GM13976 (cell line): ENCODE results near the gene PDLIM5.
"Not testable (repeated sequence)": the region's sequence is repeated elsewhere in the genome, so short reads cannot be mapped to it uniquely, and the experiment has no call there.

ENCODE experiments used
- DNase-seq: peaks from one replicate; pipeline ENCODE4 v3.0.0; 2012; ENCODE audit warnings: low spot score
- in situ Hi-C: fragments of 300-500 bp; cut with MboI; formaldehyde crosslinking; loops from one replicate; pipeline ENCODE4 v1.12.0; 2022; ENCODE audit warnings: low sequenced_read_pairs, mixed read lengths, inconsistent platforms; ENCODE audit not compliant: unreplicated experiment
- TF ChIP-seq, protein P1 (sequence below): IDR thresholded peaks from 2 replicates; pipeline ENCODE4 v1.5.1; 2012; ENCODE audit warnings: borderline replicate concordance, mild to moderate bottlenecking; ENCODE audit not compliant: insufficient read depth; ENCODE audit errors: extremely low read depth, missing control alignments, control extremely low read depth

PDLIM5 gene

DNA sequence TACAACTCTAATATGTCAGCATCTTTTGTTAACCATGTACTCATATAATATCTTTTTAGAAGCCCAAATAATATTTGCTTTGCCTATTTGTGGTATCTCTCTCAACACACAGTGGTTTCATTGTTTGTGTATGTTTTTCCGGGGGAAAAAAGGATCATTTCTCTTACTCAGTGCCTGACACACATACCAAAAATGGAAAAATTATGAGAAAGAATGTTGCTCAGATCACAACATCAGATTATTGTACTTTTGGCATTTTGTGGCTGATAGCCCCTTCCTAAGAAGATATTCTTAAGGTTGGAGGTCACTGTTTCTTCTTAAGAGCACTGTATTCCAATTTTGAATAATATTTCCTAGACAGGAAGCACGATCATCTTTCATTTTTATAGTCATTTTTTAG, 93.6 kb downstream of the PDLIM5 start:
- in situ Hi-C loops: no loop called here
- TF ChIP-seq, protein P1, sequence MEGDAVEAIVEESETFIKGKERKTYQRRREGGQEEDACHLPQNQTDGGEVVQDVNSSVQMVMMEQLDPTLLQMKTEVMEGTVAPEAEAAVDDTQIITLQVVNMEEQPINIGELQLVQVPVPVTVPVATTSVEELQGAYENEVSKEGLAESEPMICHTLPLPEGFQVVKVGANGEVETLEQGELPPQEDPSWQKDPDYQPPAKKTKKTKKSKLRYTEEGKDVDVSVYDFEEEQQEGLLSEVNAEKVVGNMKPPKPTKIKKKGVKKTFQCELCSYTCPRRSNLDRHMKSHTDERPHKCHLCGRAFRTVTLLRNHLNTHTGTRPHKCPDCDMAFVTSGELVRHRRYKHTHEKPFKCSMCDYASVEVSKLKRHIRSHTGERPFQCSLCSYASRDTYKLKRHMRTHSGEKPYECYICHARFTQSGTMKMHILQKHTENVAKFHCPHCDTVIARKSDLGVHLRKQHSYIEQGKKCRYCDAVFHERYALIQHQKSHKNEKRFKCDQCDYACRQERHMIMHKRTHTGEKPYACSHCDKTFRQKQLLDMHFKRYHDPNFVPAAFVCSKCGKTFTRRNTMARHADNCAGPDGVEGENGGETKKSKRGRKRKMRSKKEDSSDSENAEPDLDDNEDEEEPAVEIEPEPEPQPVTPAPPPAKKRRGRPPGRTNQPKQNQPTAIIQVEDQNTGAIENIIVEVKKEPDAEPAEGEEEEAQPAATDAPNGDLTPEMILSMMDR: no peak
- DNase-seq: no peak

DNA sequence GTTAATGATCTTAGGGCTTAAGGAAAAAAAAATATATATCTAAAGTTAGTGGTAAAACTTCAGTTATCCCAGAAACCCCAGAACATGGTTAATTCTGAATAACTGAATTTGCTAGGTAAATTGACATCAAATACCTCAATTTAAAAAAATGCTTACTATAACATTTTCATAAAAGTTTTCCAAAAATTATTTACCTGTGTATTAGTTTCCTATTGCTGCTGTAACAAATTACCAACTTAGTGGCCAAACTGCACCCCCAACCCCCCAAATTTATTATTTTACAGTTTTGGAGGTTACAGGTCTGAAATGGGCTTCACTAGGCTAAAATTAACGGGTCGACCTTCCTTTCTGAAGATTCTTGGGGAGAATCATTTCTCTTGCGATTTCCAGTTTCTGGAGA, 95.2 kb downstream of the PDLIM5 start:
- in situ Hi-C loops: no loop called here
- TF ChIP-seq, protein P1: no peak
- DNase-seq: no peak

DNA sequence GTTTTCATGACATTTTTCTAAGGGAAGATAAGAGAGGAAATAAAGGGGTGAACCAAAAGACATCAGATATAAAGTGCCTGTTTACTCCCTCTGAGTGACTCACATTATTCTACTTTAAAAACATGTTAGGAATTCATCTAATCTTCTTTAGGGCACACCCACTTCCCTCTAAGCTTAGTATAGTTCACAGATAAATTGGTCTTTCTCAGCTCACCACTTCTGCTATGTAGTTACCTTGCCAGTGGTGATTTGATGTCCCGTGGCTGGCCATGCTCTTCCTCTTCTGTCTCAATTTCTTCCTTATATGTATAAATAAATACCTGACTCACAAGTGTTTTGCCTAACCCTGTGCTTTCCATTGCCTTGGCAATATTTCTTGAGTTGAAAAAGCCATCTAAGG, 96.8 kb downstream of the PDLIM5 start:
- in situ Hi-C loops: no loop called here
- DNase-seq: no peak
- TF ChIP-seq, protein P1: no peak

DNA sequence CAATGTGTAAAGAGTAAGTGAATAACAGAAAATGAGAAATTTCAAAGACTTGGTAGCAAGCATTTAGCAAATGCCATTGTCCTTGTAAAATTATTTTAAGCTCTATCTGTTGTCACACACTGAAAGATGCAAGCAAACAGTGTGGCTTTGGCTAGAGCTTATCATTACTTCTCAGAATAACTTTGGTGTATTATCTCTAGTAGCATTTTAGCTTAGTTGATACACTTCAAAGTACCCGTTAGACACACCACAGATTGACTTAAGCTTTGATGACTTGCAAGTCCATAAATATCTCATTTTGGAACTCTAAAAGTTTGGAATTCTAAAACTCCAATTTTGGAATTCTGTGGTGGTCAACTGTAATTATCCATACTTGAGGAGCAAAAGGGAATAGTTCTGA, 98.6 kb downstream of the PDLIM5 start:
- in situ Hi-C loops: no loop called here
- no peak for DNase-seq
- TF ChIP-seq, protein P1: no peak

DNA sequence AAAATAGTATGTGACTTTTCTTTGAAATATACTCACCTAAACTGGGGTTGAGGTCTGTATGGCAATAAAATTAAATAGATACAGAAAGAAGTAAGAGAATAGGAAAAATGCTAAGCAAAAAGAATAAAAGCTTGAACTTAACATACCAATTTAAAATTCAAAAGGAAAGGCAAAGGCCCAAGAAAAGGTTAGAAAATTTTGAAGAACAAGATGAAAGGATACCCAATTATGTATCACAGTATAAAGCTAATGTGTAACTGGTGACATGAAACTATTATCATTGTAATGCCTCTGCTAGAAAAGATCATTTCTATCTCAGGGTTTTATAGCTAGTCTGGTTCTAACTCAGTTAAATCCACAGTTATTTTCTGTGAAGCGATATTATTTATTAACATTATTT, 99.1 kb downstream of the PDLIM5 start:
- DNase-seq: no peak
- TF ChIP-seq, protein P1: no peak

DNA sequence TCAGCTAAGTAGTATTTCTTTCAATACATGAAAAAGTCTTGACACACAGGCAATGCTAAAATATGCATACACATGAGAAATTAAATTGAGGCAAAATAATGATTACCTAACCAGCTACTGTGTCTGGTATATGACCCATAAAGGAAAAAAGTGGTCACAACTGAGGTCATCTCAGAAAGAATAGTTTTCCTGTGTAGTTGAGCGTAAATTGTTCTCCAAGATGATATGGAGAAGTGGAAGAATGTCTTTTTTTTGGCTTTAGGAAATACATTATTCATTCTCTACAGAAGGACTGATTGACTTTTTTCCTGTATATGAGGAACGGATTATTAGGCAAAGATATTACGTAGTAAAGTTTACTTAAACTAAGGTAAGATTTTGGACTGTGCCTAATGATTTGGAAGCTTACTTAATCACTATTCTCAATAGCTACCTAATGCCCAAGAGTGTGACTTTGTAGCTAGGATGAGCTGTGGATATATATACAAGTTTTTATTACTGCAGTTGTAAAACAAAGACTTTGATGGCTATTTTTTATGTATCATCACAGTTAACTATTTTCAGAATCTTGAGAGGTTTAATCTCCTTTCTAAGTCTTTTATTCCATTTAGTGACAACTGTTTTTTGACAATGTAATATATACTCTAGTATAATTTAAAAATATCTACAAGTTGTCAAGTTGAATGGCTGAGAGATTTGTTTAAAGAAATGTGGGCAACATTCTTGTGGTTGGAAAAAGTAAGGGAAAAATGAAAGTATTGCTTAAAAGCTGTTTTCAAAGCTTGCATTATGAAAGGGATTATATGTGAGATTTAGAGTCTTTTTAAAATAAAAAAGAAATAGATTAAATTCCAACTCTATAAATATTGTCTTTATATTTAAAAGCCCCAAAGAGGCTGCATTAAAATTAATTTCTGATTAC, 100.2 kb downstream of the PDLIM5 start:
- in situ Hi-C loops: no loop called here
- TF ChIP-seq, protein P1: no peak
- no peak for DNase-seq

More for the DNA sequence above, 99.1 kb downstream of the PDLIM5 start:
- in situ Hi-C loops: no loop called here

DNA sequence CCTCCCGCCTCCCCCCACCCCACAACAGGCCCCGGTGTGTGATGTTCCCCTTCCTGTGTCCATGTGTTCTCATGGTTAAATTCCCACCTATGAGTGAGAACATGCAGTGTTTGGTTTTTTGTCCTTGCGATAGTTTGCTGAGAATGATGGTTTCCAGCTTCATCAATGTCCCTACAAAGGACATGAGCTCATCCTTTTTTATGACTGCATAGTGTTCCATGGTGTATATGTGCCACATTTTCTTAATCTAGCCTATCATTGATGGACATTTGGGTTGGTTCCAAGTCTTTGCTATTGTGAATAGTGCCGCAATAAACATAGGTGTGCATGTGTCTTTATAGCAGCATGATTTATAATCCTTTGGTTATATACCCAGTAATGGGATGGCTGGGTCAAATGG, 104.3 kb downstream of the PDLIM5 start:
- in situ Hi-C loops: not testable (repeated sequence)

DNA sequence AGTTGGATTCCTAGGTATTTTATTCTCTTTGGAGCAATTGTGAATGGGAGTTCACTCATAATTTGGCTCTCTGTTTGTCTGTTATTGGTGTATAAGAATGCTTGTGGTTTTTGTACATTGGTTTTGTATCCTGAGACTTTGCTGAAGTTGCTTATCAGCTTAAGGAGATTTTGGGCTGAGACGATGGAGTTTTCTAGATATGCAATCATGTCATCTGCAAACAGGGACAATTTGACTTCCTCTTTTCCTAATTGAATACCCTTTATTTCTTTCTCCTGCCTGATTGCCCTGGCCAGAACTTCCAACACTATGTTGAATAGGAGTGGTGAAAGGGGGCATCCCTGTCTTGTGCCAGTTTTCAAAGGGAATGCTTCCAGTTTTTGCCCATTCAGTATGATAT, 105.9 kb downstream of the PDLIM5 start:
- DNase-seq, in situ Hi-C loops: not testable (repeated sequence)

More for the DNA sequence above, 104.3 kb downstream of the PDLIM5 start:
- DNase-seq: not testable (repeated sequence)
